Fibroblast of villous mesenchyme (primary cell): Measurements from ENCODE around the gene MYO9A. TPM values are rescaled to one million over a fixed set of nuclear protein-coding genes. Genes with fewer than 3 reads are reported as not detected.
"Not testable (repeated sequence)": the region's sequence is repeated elsewhere in the genome, so short reads cannot be mapped to it uniquely, and the experiment has no call there.

Source experiments
- DNase-seq: peaks from one replicate; pipeline ENCODE4 v3.0.0-alpha.2; 2010; ENCODE audit warnings: low read depth
- H3K4me3 ChIP-seq: 2 replicates; pipeline ENCODE4 v1.5.1; 2011; ENCODE audit warnings: low read depth, mild to moderate bottlenecking, low read length
- CTCF ChIP-seq: IDR thresholded peaks from 2 replicates; pipeline ENCODE4 v1.5.1; 2012; ENCODE audit warnings: low read depth, mild to moderate bottlenecking, low read length; ENCODE audit not compliant: insufficient read depth
- total RNA-seq: library from RNA; depleted of rRNA; stranded (reverse); fragments of >200 nt; gene quantifications from 2 replicates; pipeline ENCODE4 v1.2.3, GENCODE V29; 2012

MYO9A gene
- total RNA-seq, 1 donor, result 51.8 TPM

- DNase-seq, result peak; percentile 46
- H3K4me3 ChIP-seq, result peak overlapping the region; percentile 26
- TF ChIP-seq CTCF, result no peak
Measured at GRCh38 chr15:72033711-72034110, 84.2 kb downstream of the MYO9A start.

- peak overlapping the region; percentile 26 for H3K4me3 ChIP-seq
- TF ChIP-seq CTCF, result no peak
- no peak for DNase-seq
Measured at GRCh38 chr15:72033285-72033684, 84.7 kb downstream of the MYO9A start.

DNA sequence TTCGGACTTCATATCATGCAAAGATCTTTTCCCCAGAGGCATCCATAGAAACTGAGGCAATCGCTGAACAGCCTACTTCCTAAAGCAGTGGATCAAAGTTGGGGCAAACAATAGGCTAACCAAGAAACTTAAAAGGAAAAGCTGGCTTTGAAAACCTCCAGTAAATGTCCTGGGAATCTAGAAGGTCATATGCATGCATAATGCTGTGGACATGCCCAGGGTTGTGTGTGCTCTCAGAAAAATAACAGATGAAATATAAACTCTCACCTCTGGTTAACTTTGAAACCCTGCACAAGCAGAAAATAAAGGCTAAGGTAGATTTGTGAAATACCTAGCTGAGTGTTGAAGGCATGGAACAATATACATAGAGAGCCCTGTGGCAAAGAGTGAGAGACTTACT is 96.3 kb downstream of the MYO9A start:
- H3K4me3 ChIP-seq, result no peak overlapping the region
- TF ChIP-seq CTCF, result no peak
- DNase-seq, result no peak

DNA sequence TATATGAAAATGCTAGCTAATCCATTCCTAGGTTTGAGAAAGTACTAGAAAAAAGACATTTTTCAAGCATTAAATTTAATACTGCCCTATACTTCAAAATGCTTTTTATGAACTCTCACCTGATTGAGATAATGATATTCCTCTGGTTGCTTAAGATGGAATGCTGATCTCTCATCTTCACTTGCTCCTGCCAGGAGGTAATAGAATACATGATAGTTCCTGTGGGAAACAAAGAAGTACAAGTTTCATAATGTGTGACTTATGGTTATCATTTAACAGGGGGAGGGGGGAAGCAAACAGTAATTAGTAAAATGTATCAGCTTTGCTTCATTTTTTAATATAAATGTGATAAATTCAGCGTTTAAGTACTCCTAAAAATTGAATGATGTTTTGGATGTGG is 97.2 kb downstream of the MYO9A start:
- TF ChIP-seq CTCF, result no peak
- no peak for DNase-seq

DNA sequence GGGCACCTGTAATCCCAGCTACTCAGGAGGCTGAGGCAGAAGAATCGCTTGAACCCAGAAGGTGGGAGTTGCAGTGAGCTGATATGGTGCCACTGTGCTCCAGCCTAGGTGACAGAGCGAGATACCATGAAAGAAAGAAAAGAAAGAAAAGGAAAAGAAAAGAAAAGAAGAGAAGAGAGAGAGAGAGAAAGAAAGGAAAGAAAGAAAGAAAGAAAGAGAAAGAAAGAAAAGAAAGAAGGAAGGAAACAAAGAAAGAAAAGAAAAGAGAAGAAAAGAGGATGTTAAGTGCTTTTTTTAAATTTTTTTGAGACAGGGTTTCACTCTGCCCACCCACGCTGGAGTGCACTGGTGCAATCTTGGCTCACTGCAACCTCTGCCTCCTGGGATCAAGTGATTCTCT is 103.4 kb downstream of the MYO9A start:
- not testable (repeated sequence) for DNase-seq, H3K4me3 ChIP-seq

More for the DNA sequence above, 97.2 kb downstream of the MYO9A start:
- no peak overlapping the region for H3K4me3 ChIP-seq

- DNase-seq, result no peak
- no peak for TF ChIP-seq CTCF
- H3K4me3 ChIP-seq, result no peak overlapping the region
Measured at GRCh38 chr15:72013703-72014102, 104.2 kb downstream of the MYO9A start.

- no peak overlapping the region for H3K4me3 ChIP-seq
- no peak for DNase-seq
- TF ChIP-seq CTCF, result no peak
Measured at GRCh38 chr15:72011302-72011942, 106.5 kb downstream of the MYO9A start.
